Pancreas (tissue), 10 donors: ENCODE measurements around the gene MKKS. TPM values are rescaled to one million over a fixed set of nuclear protein-coding genes. Genes with fewer than 3 reads are reported as not detected.

ENCODE experiments used
- ATAC-seq, 4 donors: fragments of 200-7000 bp; cut with Tn5 transposase; one replicate each; pipeline versions ENCODE4 v1.8.0 to v1.9.1; 2020; ENCODE audit warnings: mild to moderate bottlenecking in 4 of 4, moderate library complexity in 4 of 4
- DNase-seq, 6 donors: peaks; one replicate each; pipeline ENCODE4 v3.0.0-alpha.2; 2020
- FAIRE-seq: peaks from 2 replicates; lab custom pipeline; 2012; peaks lifted over from hg19 to GRCh38; lab: Jason Lieb, UNC
- H3K27ac ChIP-seq, 4 donors: fragments of 200-600 bp; sonication (generic); 1 replicate in 3 of 4; 2 replicates in 1 of 4; pipeline versions ENCODE4 v1.5.0 to v1.8.0; 2020
- H3K27me3 ChIP-seq, 4 donors: fragments of 200-600 bp; one replicate each; pipeline ENCODE4 v1.8.0; 2021
- H3K36me3 ChIP-seq, 3 donors: fragments of 200-600 bp; sonication (generic) in 1 of 3; one replicate each; pipeline versions ENCODE4 v1.5.0 to v1.8.0; 2020 to 2021
- H3K4me1 ChIP-seq, 3 donors: fragments of 200-600 bp; one replicate each; pipeline ENCODE4 v1.8.0; 2021
- H3K4me3 ChIP-seq, 4 donors: fragments of 200-600 bp; sonication (generic) in 2 of 4; one replicate each; pipeline versions ENCODE4 v1.5.0 to v1.8.0; 2020 to 2021
- H3K9me3 ChIP-seq, 4 donors: fragments of 200-600 bp; one replicate each; pipeline ENCODE4 v1.8.0; 2021
- WGBS, 2 donors: extraction: QIAGEN DNeasy Blood & Tissue Kit; methylation state at CpG; one replicate each; pipeline ENCODE4 v1.1.7; 2013; 5-methylcytosine and 5-hydroxymethylcytosine counted together
- intact Hi-C, 3 donors: fragments of 100-400 bp; cut with DNase I; formaldehyde crosslinking; loops; one replicate each; pipeline versions ENCODE4 v1.11.1 to v1.14.2; 2022
- polyA plus RNA-seq, 2 donors: library from polyadenylated mRNA; stranded (reverse); fragments of 200-250 nt; gene quantifications; one replicate each; pipeline ENCODE4 v1.2.3, GENCODE V29; 2013
- total RNA-seq, 6 donors: library from RNA; stranded (reverse); fragmentation: NEBNext Ultra II Directional in 4 of 6; extraction: Animal tissue kit (Norgen Biotek cat#: 25700) in 4 of 6; gene quantifications; one replicate each; pipeline versions ENCODE4 v1.2.1 to v1.2.4, GENCODE V29; 2021 to 2023
- TF ChIP-seq, protein P1 (sequence below), 4 donors: fragments of 200-600 bp; sonication (generic) in 3 of 4; IDR thresholded peaks; one replicate each; pipeline versions ENCODE4 v1.5.0 to v1.8.0; 2021; ENCODE audit warnings: antibody characterized with exemption in 4 of 4
- donor health status: healthy with polysubstance abuse.
- donor health status: DM: no; HTN: no; CAD: no; lungs with moderate emphysema.
- donor health status: DM: no; HTN: no; CAD: no.
- donor health status: control.
- donor health status: control.
- donor health status: Bipolar disorder and iron deficiency.
- donor health status: DM: yes; HTN: yes; CAD: no.
- donor health status: DM: no; HTN: no; CAD: no.
- donor health status: DM: no; HTN: no; CAD: no.
- donor health status: DM: yes; HTN: yes; CAD: no.

Gene MKKS
- total and polyA plus RNA-seq, 8 donors = 5.3 to 15.3 (median 7.4) TPM

DNA sequence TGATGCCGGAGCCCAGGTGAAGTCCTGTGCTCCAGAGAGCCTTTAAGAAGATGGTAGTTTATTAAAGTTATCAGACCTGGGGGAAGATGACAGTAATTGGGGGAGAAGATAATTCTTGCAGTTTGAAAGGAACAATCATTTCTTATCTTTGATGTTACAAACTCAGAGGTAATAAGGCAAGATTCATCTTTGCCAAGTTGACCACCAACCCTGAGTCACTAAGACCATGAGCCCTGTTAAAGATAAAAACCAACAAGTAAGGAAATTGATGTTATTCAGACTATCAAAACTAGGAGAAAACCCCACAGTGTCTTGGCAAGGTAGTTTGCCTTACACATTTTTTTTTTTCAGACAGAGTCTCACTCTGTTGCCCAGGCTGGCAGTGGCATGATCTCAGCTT lies 73.1 kb downstream of the MKKS start:
- H3K36me3 ChIP-seq = no peaks in the 10 kb centered on the region
- no peak overlapping the region for H3K4me3 ChIP-seq
- ATAC-seq (no peak), FAIRE-seq (no peak), DNase-seq (no peak)
- no peaks in the 10 kb centered on the region for H3K9me3 ChIP-seq
- H3K27ac ChIP-seq = no peak overlapping the region
- H3K27me3 ChIP-seq = no peaks in the 10 kb centered on the region
- TF ChIP-seq, protein P1, sequence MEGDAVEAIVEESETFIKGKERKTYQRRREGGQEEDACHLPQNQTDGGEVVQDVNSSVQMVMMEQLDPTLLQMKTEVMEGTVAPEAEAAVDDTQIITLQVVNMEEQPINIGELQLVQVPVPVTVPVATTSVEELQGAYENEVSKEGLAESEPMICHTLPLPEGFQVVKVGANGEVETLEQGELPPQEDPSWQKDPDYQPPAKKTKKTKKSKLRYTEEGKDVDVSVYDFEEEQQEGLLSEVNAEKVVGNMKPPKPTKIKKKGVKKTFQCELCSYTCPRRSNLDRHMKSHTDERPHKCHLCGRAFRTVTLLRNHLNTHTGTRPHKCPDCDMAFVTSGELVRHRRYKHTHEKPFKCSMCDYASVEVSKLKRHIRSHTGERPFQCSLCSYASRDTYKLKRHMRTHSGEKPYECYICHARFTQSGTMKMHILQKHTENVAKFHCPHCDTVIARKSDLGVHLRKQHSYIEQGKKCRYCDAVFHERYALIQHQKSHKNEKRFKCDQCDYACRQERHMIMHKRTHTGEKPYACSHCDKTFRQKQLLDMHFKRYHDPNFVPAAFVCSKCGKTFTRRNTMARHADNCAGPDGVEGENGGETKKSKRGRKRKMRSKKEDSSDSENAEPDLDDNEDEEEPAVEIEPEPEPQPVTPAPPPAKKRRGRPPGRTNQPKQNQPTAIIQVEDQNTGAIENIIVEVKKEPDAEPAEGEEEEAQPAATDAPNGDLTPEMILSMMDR (IDR thresholded peaks at IDR 0.05) = no peak
- H3K4me1 ChIP-seq = no peaks in the 10 kb centered on the region
- WGBS, 2 donors = 82 to 89% methylated on average over 1 of the region's 1 CpG
- intact Hi-C loops = no loop called here

DNA sequence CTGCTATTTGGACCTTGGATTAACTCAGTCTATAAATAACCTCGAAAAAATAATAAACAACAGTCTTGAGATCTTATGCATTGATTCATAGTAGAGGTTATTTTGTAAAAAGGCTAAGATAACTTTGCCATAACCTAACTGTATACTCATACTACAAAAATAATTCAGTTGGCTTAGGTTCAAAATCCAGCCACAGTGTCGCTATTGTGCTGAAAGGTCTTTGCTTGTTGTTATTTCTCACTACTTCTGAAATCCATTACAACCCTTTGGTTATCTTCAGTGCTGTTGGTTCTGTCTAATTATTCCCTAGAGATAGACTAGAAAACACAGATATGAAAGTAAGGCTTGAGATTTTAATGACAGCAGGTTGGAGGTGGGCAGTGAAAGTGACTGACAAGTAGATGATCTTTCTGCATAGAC lies 74.4 kb downstream of the MKKS start:
- no peak for ATAC-seq
- Histone ChIP-seq H3K4me3 (no peak overlapping the region), H3K27me3 (no peaks in the 10 kb centered on the region), H3K4me1 (no peaks in the 10 kb centered on the region), H3K27ac (peak overlapping the region in 1 of 4 donors; percentile 17), H3K36me3 (no peaks in the 10 kb centered on the region), H3K9me3 (no peaks in the 10 kb centered on the region)
- no peak for FAIRE-seq
- WGBS, 2 donors = 21 to 32% methylated on average over 2 of the region's 2 CpGs
- TF ChIP-seq, protein P1 (IDR thresholded peaks at IDR 0.05) = no peak
- intact Hi-C loops = no loop called here
- no peak for DNase-seq

DNA sequence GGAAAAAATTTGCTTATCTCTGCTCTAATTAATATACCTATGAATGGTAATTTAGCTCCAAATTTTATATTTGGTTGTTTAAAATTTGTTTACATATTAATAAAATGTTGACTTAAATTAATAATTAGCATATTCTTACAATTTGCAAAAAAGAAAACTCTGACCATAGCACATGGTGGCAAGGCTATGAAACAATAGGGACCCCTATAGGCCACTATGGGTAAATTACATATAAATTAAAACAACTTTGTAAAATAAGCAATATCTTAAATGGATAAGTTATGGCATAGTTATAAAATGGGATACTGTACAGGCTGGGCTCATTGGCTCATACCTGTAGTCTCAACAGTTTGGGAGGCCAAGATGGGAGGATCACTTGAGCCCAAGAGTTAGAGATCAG lies 76.0 kb downstream of the MKKS start:
- intact Hi-C loops = no loop called here
- peak in 1 of 4 donors; percentile 28 for ATAC-seq
- FAIRE-seq = no peak
- Histone ChIP-seq H3K4me3 (no peak overlapping the region), H3K27ac (no peak overlapping the region), H3K27me3 (no peaks in the 10 kb centered on the region), H3K36me3 (no peaks in the 10 kb centered on the region), H3K9me3 (no peaks in the 10 kb centered on the region), H3K4me1 (no peaks in the 10 kb centered on the region)
- TF ChIP-seq, protein P1 (IDR thresholded peaks at IDR 0.05) = peak in 1 of 4 donors; percentile 8
- no peak for DNase-seq

DNA sequence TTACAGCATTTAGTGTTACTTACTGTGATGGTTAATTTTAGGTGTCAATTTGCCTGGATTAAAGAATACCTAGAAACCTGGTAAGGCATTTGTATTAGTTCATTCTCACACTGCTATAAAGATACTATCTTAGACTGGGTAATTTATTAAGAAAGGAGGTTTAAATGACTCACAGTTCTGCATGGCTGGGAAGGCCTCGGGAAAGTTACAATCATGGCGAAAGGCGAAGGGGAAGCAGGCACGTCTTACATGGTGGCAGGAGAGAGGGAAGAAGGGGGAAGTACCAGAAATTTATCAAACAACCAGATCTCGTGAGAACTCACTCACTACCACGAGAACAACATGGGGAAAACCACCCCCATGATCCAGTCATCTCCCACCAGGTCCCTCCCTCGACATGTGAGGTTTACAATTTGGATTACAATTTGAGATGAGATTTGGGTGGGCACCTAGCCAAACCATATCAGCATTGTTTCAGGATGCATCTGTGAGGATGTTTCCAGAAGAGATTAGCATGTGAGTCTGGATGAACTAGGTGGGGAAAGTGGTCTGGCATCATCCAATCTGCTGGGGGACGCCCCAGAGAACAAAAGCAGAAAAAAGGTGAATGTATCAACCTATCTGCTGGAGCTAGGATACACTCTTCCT lies 76.8 kb downstream of the MKKS start:
- ATAC-seq (no peak), FAIRE-seq (no peak), DNase-seq (no peak)
- Histone ChIP-seq H3K27me3 (no peaks in the 10 kb centered on the region), H3K4me3 (no peak overlapping the region), H3K36me3 (no peaks in the 10 kb centered on the region), H3K27ac (no peak overlapping the region), H3K9me3 (no peaks in the 10 kb centered on the region), H3K4me1 (no peaks in the 10 kb centered on the region)
- intact Hi-C loops = no loop called here
- TF ChIP-seq, protein P1 (IDR thresholded peaks at IDR 0.05) = no peak
- WGBS, 2 donors = 72 to 73% methylated on average over 8 of the region's 8 CpGs

DNA sequence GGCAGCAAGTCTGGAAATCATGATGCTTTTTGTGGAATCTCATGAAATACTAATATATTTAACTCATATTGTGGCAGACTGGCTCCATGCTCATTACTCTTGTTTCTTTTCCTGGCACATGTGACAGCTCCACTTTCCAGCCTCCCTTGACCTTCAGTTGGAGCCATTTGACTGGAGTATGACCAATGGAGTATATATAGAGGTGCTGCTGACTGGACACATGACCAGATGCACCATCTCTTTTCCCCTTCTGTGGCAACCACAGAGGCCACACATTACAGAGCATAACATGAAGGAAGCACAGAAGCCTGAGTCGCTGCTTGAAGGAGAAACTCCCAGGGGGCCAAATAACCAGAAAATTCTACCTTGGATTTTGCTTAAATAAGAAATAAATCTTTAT lies 77.4 kb downstream of the MKKS start:
- Histone ChIP-seq H3K4me3 (no peak overlapping the region), H3K9me3 (no peaks in the 10 kb centered on the region), H3K27ac (no peak overlapping the region), H3K4me1 (no peaks in the 10 kb centered on the region), H3K36me3 (no peaks in the 10 kb centered on the region), H3K27me3 (no peaks in the 10 kb centered on the region)
- ATAC-seq = no peak
- no peak for FAIRE-seq
- no peak for DNase-seq
- 92 to 96% methylated on average over 1 of the region's 1 CpG for WGBS, 2 donors
- TF ChIP-seq, protein P1 (IDR thresholded peaks at IDR 0.05) = no peak
- intact Hi-C loops = no loop called here
